ENCODE results near the gene ERN2. TPM values are rescaled to one million over a fixed set of nuclear protein-coding genes. Genes with fewer than 3 reads are reported as not detected.

ERN2 gene
- total and polyA plus RNA-seq, 8 donors = 0.20 to 4.7 (median 1.8) TPM

DNA sequence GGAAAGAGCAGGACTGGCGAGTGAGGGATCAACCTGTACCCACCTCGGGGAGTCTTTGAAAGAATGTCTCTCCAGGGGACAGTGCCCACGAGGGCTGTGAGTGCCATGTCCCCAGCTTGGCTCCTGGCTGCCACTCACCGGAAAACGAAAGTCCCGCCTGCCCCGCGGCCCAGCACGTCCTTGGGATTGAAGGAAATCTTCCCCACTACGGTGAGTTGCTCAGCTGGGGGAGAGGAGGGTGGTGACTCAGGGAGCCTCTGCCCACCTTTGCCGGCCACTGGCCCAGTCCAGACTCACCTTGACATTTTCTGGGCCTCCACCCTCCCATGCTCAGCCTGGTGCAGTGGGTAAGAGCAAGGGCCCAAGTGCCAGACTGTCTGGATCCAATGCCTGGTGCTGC, 17.3 kb downstream of the ERN2 start:
- H3K36me3 ChIP-seq = no peaks in the 10 kb centered on the region
- no peak for FAIRE-seq
- H3K4me3 ChIP-seq = no peak overlapping the region
- DNase-seq = no peak
- no peaks in the 10 kb centered on the region for H3K27me3 ChIP-seq
- 75 to 81% methylated on average over 11 of the region's 11 CpGs for WGBS, 2 donors
- no peak overlapping the region for H3K27ac ChIP-seq
- no peaks in the 10 kb centered on the region for H3K4me1 ChIP-seq
- TF ChIP-seq, protein P1, sequence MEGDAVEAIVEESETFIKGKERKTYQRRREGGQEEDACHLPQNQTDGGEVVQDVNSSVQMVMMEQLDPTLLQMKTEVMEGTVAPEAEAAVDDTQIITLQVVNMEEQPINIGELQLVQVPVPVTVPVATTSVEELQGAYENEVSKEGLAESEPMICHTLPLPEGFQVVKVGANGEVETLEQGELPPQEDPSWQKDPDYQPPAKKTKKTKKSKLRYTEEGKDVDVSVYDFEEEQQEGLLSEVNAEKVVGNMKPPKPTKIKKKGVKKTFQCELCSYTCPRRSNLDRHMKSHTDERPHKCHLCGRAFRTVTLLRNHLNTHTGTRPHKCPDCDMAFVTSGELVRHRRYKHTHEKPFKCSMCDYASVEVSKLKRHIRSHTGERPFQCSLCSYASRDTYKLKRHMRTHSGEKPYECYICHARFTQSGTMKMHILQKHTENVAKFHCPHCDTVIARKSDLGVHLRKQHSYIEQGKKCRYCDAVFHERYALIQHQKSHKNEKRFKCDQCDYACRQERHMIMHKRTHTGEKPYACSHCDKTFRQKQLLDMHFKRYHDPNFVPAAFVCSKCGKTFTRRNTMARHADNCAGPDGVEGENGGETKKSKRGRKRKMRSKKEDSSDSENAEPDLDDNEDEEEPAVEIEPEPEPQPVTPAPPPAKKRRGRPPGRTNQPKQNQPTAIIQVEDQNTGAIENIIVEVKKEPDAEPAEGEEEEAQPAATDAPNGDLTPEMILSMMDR (IDR thresholded peaks at IDR 0.05) = no peak
- no peak for ATAC-seq
- intact Hi-C loops (cut with DNase I) = no loop called here
- no peaks in the 10 kb centered on the region for H3K9me3 ChIP-seq

DNA sequence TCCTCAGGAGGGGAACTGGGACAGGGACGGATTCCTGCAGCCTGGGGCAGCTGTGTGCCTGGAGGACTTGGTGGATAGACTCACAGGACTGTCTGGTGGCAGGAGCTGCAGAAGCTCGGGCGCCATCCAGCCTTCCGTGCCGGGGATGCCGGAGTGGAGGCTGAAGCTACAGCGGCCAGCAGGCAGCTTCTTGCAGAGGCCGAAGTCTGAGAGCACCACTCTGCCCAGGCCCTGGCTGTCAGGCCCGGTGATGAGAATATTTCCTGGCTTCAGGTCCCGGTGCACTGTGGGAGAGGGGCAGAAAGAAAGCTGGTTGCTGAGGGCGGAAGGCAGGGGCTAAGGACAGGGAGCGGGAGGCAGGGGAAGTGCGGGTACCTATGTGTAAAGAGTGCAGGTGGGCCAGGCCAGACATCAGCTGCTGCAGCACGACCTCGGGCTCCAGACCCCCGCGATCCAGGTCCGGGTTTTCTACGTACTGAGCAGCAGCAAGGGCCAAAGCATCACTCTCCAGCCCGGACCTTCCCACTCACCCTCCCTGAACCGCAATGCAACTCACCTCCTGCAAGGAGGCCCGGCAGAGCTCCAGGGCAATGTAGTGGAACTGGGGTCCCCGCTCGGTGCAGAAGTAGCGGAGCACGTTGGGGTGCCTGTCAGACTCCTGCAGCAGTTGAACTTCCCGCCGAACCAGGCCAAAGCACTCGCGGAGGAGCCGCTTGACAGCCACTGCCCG, 18.2 kb downstream of the ERN2 start:
- peak in 1 of 6 donors; percentile 57 for DNase-seq
- intact Hi-C loops (cut with DNase I) = no loop called here
- Histone ChIP-seq H3K4me1 (no peaks in the 10 kb centered on the region), H3K9me3 (no peaks in the 10 kb centered on the region), H3K27me3 (no peaks in the 10 kb centered on the region), H3K36me3 (peaks cover 0 to 6% (median 2%) of the 10 kb centered on the region in 3 donors), H3K4me3 (no peak overlapping the region), H3K27ac (no peak overlapping the region)
- ATAC-seq = peak in 3 of 4 donors; percentile 29 to 55 (median 31)
- WGBS, 2 donors = 24% methylated on average over 30 to 32 of the region's 32 CpGs
- no peak for FAIRE-seq
- TF ChIP-seq, protein P1 (IDR thresholded peaks at IDR 0.05) = no peak

DNA sequence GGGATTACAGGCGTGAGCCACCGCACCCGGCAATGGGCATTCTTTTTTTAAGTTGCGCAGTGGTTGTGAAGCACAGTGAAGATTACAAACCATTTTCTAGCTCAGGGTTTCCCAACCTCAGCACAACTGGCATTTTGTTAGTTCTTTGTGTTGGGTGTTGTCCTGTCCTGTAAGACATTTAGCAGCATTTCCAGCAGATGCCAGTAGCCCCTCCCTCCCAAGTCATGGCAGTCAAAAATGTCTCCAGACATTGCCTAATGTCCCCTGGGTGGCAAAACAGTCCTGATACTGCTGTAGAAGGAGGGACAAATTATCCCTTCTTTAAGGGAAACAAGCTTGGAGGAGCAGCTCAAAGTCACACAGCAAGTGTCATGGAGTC, 18.8 kb downstream of the ERN2 start:
- FAIRE-seq (no peak), DNase-seq (no peak), ATAC-seq (no peak)
- no peaks in the 10 kb centered on the region for H3K9me3 ChIP-seq
- no peak overlapping the region for H3K27ac ChIP-seq
- no peaks in the 10 kb centered on the region for H3K4me1 ChIP-seq
- H3K4me3 ChIP-seq = no peak overlapping the region
- intact Hi-C loops (cut with DNase I) = no loop called here
- TF ChIP-seq, protein P1 (IDR thresholded peaks at IDR 0.05) = no peak
- no peaks in the 10 kb centered on the region for H3K27me3 ChIP-seq
- H3K36me3 ChIP-seq = peaks cover 0 to 12% (median 7%) of the 10 kb centered on the region in 3 donors
- 97 to 98% methylated on average over 4 of the region's 4 CpGs for WGBS, 2 donors

DNA sequence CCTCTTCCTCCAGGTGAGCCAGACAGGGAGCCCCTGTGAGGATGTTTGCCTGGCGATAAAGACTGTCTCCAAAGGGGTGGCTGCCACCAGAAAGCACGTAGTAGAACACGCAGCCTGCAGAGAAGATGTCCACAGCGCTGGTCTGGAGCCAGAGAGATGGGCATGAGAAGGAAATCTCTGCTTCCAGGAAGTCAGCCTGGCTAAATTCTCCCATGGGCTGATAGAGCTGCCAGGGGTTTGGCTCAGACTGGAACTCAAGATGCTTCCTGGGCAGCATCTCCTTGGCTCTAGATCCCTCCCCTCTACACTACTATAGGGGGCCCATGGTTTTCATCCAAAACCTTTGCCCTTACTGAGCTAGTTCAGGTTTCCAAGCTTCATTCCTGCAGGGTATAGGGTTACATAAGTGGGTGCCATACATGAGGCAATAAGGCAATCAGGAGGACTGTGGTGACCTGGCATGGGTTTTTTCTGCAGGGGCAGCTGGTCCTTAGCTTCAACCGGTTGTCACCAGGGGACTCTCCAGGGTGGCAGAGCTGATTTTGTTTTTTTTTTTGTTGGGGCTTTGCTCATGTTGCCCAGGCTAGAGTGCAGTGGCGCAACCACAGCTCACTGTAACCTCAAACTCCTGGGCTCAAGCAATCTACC, 20.7 kb downstream of the ERN2 start:
- DNase-seq = no peak
- 92 to 95% methylated on average over 6 of the region's 6 CpGs for WGBS, 2 donors
- intact Hi-C loops (cut with DNase I) = no loop called here
- Histone ChIP-seq H3K9me3 (no peaks in the 10 kb centered on the region), H3K27ac (no peak overlapping the region), H3K4me1 (no peaks in the 10 kb centered on the region), H3K27me3 (no peaks in the 10 kb centered on the region), H3K36me3 (peaks cover 0 to 25% (median 7%) of the 10 kb centered on the region in 3 donors), H3K4me3 (no peak overlapping the region)
- TF ChIP-seq, protein P1 (IDR thresholded peaks at IDR 0.05) = no peak
- no peak for ATAC-seq
- FAIRE-seq = no peak

Measured in pancreas (tissue), 10 donors.